Transverse colon (tissue), 4 donors: Measurements from ENCODE around the gene EHBP1. TPM values are rescaled to one million over a fixed set of nuclear protein-coding genes. Genes with fewer than 3 reads are reported as not detected.

Source experiments
- DNase-seq: peaks from one replicate; pipeline ENCODE4 v3.0.0-alpha.2; 2019
- H3K27ac ChIP-seq, 4 donors: fragments of 200-600 bp; sonication (generic); 2 replicates each; pipeline ENCODE4 v1.5.1; 2016 to 2018; ENCODE audit warnings: inconsistent platforms in 4 of 4
- H3K27me3 ChIP-seq: fragments of 200-600 bp; sonication (generic); 2 replicates; pipeline ENCODE4 v1.5.1; 2017; ENCODE audit warnings: inconsistent platforms
- H3K36me3 ChIP-seq, 4 donors: fragments of 200-600 bp; sonication (generic); 2 replicates each; pipeline ENCODE4 v1.5.1; 2017 to 2019; ENCODE audit warnings: inconsistent platforms in 4 of 4
- H3K4me1 ChIP-seq, 4 donors: fragments of 200-600 bp; sonication (generic); 2 replicates each; pipeline ENCODE4 v1.5.1; 2017 to 2020; ENCODE audit warnings: inconsistent platforms in 4 of 4
- H3K4me3 ChIP-seq, 4 donors: fragments of 200-600 bp; sonication (generic); 1 replicate in 1 of 4; 2 replicates in 3 of 4; pipeline versions ENCODE4 v1.5.1 to v1.6.1; 2017 to 2019; ENCODE audit warnings: inconsistent platforms in 4 of 4
- H3K9me3 ChIP-seq, 2 donors: fragments of 200-600 bp; sonication (generic); 2 replicates each; pipeline ENCODE4 v1.5.1; 2017 to 2019; ENCODE audit warnings: inconsistent platforms in 2 of 2
- EP300 ChIP-seq: sonication (generic); formaldehyde crosslinking; IDR thresholded peaks from one replicate; pipeline ENCODE4 v1.6.1; 2017; ENCODE audit warnings: antibody characterized with exemption, low read depth
- POLR2A ChIP-seq: fragments of 450-650 bp; IDR thresholded peaks from one replicate; pipeline ENCODE4 v1.6.1; 2016; ENCODE audit warnings: antibody characterized with exemption, mild to moderate bottlenecking, moderate library complexity
- POLR2AphosphoS5 ChIP-seq, 3 donors: sonication (generic); formaldehyde crosslinking; IDR thresholded peaks; one replicate each; pipeline ENCODE4 v1.6.1; 2016; ENCODE audit warnings: antibody characterized with exemption in 3 of 3
- WGBS, 2 donors: methylation state at CpG; one replicate each; pipeline ENCODE4 v1.1.5; 2018; ENCODE audit warnings: low coverage in 1 of 2; 5-methylcytosine and 5-hydroxymethylcytosine counted together
- in situ Hi-C, 4 donors: fragments of 200-750 bp; cut with MboI; loops; one replicate each; pipeline versions ENCODE4 v1.15.0 to v1.15.1; 2017; ENCODE audit warnings: low sequenced_read_pairs in 3 of 4, low pct_ligation_motif_present in 1 of 4, low pct_unique_long_range_greater_than_20kb in 1 of 4
- intact Hi-C: fragments of 100-400 bp; cut with DNase I; formaldehyde crosslinking; loops from one replicate; pipeline ENCODE4 v1.15.1; 2023; ENCODE audit warnings: low total_unique reads
- total RNA-seq, 4 donors: library from RNA; depleted of rRNA; stranded (reverse); fragments of >200 nt; gene quantifications; one replicate each; pipeline ENCODE4 v1.1.0, GENCODE V29; 2016
- TF ChIP-seq, protein P1 (sequence below), 5 experiments: fragments of 200-600 bp in 3 of 5; fragments of 450-650 bp in 2 of 5; sonication (generic) in 3 of 5; IDR thresholded peaks; 1 replicate in 2 of 5; 2 replicates in 3 of 5; pipeline ENCODE4 v1.5.1; 2016 to 2017; ENCODE audit warnings: antibody characterized with exemption in 5 of 5, inconsistent platforms in 3 of 5, mild to moderate bottlenecking in 2 of 5, moderate library complexity in 1 of 5

EHBP1 gene
- total RNA-seq, 4 donors from 2014 or later, result 41.1 to 69.4 (median 47.0) TPM

DNA sequence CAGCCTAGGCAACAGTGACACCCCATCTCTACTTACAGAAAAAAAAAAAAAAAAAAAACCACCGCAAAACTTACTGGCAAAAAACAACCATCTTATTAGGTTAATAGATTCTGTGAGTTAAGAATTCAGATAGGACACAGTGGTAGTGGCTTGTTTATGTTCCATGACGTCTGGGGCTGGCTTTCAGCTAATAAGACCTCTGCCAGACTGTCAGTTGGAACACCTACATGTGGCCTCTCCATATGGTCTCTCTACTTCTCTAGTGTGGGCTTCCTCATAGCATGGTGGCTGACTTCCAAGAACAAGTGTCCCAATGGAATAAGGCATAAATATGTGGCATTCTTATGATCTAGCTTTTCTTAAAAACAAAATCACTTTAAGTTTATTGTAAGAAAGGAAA lies 251.1 kb downstream of the EHBP1 start:
- Histone ChIP-seq H3K9me3 (no peaks in the 10 kb centered on the region), H3K4me3 (no peak overlapping the region), H3K27ac (no peak overlapping the region), H3K27me3 (no peaks in the 10 kb centered on the region), H3K4me1 (no peaks in the 10 kb centered on the region), H3K36me3 (peaks cover 0 to 10% (median 0%) of the 10 kb centered on the region in 4 donors)
- intact Hi-C loops, result no loop called here
- in situ Hi-C loops, result no loop called here
- no peak for DNase-seq
- no peak for TF ChIP-seq POLR2A
- no peak for TF ChIP-seq POLR2AphosphoS5 (IDR thresholded peaks at IDR 0.05)
- TF ChIP-seq, protein P1, sequence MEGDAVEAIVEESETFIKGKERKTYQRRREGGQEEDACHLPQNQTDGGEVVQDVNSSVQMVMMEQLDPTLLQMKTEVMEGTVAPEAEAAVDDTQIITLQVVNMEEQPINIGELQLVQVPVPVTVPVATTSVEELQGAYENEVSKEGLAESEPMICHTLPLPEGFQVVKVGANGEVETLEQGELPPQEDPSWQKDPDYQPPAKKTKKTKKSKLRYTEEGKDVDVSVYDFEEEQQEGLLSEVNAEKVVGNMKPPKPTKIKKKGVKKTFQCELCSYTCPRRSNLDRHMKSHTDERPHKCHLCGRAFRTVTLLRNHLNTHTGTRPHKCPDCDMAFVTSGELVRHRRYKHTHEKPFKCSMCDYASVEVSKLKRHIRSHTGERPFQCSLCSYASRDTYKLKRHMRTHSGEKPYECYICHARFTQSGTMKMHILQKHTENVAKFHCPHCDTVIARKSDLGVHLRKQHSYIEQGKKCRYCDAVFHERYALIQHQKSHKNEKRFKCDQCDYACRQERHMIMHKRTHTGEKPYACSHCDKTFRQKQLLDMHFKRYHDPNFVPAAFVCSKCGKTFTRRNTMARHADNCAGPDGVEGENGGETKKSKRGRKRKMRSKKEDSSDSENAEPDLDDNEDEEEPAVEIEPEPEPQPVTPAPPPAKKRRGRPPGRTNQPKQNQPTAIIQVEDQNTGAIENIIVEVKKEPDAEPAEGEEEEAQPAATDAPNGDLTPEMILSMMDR (IDR thresholded peaks at IDR 0.05), result no peak
- TF ChIP-seq EP300, result no peak
- 73 to 90% methylated on average over 2 of the region's 2 CpGs for WGBS, 2 donors

DNA sequence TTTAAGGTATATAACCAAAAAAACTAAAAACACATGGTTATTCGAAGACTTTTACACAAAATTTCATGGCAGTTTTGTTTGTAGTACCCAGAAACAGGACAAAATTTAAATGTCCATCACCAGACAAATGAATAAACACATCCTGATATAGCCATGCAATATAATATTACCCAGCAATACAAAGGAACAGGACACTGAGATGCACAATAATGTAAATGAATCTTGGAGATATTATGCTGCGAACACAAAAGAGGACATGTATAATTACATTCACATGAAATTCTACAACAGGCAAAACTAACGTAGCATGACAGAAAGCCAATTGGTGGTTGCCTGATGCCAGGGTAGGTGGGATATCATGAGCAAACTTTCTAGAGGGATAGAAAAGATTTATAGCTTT lies 252.7 kb downstream of the EHBP1 start:
- intact Hi-C loops, result no loop called here
- 96 to 100% methylated on average over 3 of the region's 3 CpGs for WGBS, 2 donors
- Histone ChIP-seq H3K27me3 (no peaks in the 10 kb centered on the region), H3K27ac (no peak overlapping the region), H3K36me3 (peaks cover 0 to 10% (median 0%) of the 10 kb centered on the region in 4 donors), H3K4me1 (no peaks in the 10 kb centered on the region), H3K4me3 (no peak overlapping the region), H3K9me3 (no peaks in the 10 kb centered on the region)
- DNase-seq, result no peak
- TF ChIP-seq, protein P1 (IDR thresholded peaks at IDR 0.05), result no peak
- no peak for TF ChIP-seq POLR2A
- TF ChIP-seq EP300, result no peak
- TF ChIP-seq POLR2AphosphoS5 (IDR thresholded peaks at IDR 0.05), result no peak
- in situ Hi-C loops, result no loop called here

DNA sequence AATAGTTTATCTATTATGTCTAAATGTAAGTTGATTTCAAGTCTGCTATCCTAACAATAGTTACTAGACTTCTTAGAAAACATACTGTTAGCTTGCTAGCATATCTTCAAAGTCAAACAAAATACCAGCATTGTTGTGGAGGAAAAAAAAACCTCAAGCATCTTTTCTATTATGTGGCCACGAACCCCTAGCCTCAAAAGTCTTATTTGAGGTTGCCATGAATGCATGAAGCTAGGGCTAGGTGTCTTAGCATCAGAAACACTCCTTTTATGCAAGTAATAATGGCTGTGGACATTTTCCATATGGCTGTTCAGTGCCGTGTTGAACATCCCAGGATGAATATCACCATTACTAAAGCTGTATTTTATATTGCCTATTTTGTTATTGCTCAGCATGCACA lies 258.5 kb downstream of the EHBP1 start:
- intact Hi-C loops (no loop called here), in situ Hi-C loops (no loop called here)
- WGBS, 2 donors, result 83 to 94% methylated on average over 2 of the region's 2 CpGs
- Histone ChIP-seq H3K4me1 (no peaks in the 10 kb centered on the region), H3K4me3 (no peak overlapping the region), H3K27ac (no peak overlapping the region), H3K36me3 (peaks cover 0 to 10% (median 0%) of the 10 kb centered on the region in 4 donors), H3K9me3 (no peaks in the 10 kb centered on the region), H3K27me3 (no peaks in the 10 kb centered on the region)
- TF ChIP-seq POLR2AphosphoS5 (IDR thresholded peaks at IDR 0.05), result no peak
- TF ChIP-seq POLR2A, result no peak
- TF ChIP-seq EP300, result no peak
- TF ChIP-seq, protein P1 (IDR thresholded peaks at IDR 0.05), result no peak
- no peak for DNase-seq

DNA sequence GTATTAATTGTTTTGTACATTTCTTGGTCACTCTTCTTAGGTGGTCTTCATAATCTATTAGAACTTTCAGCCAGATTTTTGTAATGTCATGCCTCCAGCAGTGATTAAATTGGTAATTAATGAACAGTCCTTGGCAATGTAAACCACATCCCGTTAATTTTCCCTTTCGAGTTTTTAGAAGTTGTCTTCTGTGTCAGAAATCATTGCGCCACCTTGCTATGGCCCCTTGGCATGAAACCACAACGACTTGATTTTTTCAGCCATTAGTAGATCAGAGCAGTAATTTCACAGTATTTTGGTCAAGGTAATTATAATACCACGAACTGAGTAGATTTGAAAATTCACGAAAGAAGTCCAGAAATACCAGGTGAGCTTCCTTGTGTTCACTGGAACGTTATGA lies 259.2 kb downstream of the EHBP1 start:
- intact Hi-C loops, result no loop called here
- Histone ChIP-seq H3K4me3 (no peak overlapping the region), H3K9me3 (no peaks in the 10 kb centered on the region), H3K27ac (no peak overlapping the region), H3K27me3 (no peaks in the 10 kb centered on the region), H3K36me3 (peaks cover 0 to 6% (median 0%) of the 10 kb centered on the region in 4 donors), H3K4me1 (no peaks in the 10 kb centered on the region)
- TF ChIP-seq EP300, result no peak
- TF ChIP-seq, protein P1 (IDR thresholded peaks at IDR 0.05), result no peak
- no peak for TF ChIP-seq POLR2A
- WGBS, 2 donors, result 82 to 89% methylated on average over 7 of the region's 7 CpGs
- no peak for DNase-seq
- in situ Hi-C loops, result no loop called here
